Vagina (tissue), 2 donors: ENCODE measurements around the gene CHRNA1.

Experiments used
- POLR2A ChIP-seq, 2 donors: fragments of 450-650 bp; IDR thresholded peaks; one replicate each; pipeline ENCODE4 v1.6.1; 2017; ENCODE audit warnings: antibody characterized with exemption in 2 of 2, mild to moderate bottlenecking in 2 of 2, moderate library complexity in 2 of 2
- POLR2AphosphoS5 ChIP-seq, 2 donors: sonication (generic); formaldehyde crosslinking; IDR thresholded peaks; one replicate each; pipeline ENCODE4 v1.9.0; 2017; ENCODE audit warnings: antibody characterized with exemption in 2 of 2, mild to moderate bottlenecking in 2 of 2, low read depth in 1 of 2; ENCODE audit not compliant: insufficient read depth in 1 of 2
- TF ChIP-seq, protein P1 (sequence below), 3 experiments: fragments of 450-650 bp in 2 of 3; fragments of 200-600 bp in 1 of 3; sonication (generic) in 1 of 3; IDR thresholded peaks; one replicate each; pipeline ENCODE4 v1.5.1; 2017 to 2019; ENCODE audit warnings: antibody characterized with exemption in 3 of 3, mild to moderate bottlenecking in 2 of 3, moderate library complexity in 2 of 3

DNA sequence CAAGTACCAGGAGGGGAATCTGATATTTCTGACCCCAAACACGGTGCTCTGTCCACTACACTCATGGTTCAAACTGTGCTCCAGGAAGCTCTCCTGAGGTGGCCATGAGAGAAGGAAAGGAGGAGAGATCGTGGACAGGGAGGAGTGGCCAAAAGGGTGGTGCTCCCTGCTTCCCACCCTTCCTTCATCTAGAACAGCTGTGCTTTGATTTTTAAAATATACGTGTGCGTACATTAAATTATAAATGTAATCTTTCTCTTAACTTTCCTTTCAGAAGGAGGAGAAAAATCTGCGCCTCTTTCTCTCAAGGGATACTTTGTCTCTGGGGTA is 8.2 kb upstream of the CHRNA1 start:
- TF ChIP-seq, protein P1, sequence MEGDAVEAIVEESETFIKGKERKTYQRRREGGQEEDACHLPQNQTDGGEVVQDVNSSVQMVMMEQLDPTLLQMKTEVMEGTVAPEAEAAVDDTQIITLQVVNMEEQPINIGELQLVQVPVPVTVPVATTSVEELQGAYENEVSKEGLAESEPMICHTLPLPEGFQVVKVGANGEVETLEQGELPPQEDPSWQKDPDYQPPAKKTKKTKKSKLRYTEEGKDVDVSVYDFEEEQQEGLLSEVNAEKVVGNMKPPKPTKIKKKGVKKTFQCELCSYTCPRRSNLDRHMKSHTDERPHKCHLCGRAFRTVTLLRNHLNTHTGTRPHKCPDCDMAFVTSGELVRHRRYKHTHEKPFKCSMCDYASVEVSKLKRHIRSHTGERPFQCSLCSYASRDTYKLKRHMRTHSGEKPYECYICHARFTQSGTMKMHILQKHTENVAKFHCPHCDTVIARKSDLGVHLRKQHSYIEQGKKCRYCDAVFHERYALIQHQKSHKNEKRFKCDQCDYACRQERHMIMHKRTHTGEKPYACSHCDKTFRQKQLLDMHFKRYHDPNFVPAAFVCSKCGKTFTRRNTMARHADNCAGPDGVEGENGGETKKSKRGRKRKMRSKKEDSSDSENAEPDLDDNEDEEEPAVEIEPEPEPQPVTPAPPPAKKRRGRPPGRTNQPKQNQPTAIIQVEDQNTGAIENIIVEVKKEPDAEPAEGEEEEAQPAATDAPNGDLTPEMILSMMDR (IDR thresholded peaks at IDR 0.05) = no peak
- no peak for TF ChIP-seq POLR2A (IDR thresholded peaks at IDR 0.05)
- no peak for TF ChIP-seq POLR2AphosphoS5 (IDR thresholded peaks at IDR 0.05; ENCODE audit: insufficient read depth in 1 of 2, low read depth in 1 of 2)
